ENCODE results near the gene PRDM16.

- TF ChIP-seq, protein P1, sequence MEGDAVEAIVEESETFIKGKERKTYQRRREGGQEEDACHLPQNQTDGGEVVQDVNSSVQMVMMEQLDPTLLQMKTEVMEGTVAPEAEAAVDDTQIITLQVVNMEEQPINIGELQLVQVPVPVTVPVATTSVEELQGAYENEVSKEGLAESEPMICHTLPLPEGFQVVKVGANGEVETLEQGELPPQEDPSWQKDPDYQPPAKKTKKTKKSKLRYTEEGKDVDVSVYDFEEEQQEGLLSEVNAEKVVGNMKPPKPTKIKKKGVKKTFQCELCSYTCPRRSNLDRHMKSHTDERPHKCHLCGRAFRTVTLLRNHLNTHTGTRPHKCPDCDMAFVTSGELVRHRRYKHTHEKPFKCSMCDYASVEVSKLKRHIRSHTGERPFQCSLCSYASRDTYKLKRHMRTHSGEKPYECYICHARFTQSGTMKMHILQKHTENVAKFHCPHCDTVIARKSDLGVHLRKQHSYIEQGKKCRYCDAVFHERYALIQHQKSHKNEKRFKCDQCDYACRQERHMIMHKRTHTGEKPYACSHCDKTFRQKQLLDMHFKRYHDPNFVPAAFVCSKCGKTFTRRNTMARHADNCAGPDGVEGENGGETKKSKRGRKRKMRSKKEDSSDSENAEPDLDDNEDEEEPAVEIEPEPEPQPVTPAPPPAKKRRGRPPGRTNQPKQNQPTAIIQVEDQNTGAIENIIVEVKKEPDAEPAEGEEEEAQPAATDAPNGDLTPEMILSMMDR (IDR thresholded peaks at IDR 0.05; ENCODE audit: insufficient read depth, low read depth, low read length): no peak
- TF ChIP-seq EZH2 (IDR thresholded peaks at IDR 0.05; ENCODE audit: insufficient read depth, low read length): no peak
Observed at GRCh38 chr1:3198371-3199271, 129.6 kb downstream of the PRDM16 start.

Measured in astrocyte (in vitro differentiated cells and primary cell).